HCT116 (cell line): ENCODE results near the gene TRPM1. TPM values are rescaled to one million over a fixed set of nuclear protein-coding genes. Genes with fewer than 3 reads are reported as not detected.

Source experiments
- ATAC-seq: fragments of 200-7000 bp; cut with Tn5 transposase; 2 replicates; pipeline ENCODE4 v1.9.1; 2020; ENCODE audit warnings: mild to moderate bottlenecking, moderate library complexity
- BruUV-seq: library from RNA; stranded (reverse); fragments of 400-500 nt; replicated peaks from 2 replicates; lab custom pipeline; 2021; lab: Mats Ljungman, UMichigan
- CTCF ChIA-PET: fragments of 300-600 bp; sonication (Branson Sonifier 250); formaldehyde crosslinking; loops from one replicate; lab custom pipeline; 2021; ENCODE audit warnings: antibody characterized with exemption; lab: Charles Lee
- POLR2A ChIA-PET: fragments of 300-600, 350-600 bp; sonication (Branson Sonifier 250); formaldehyde crosslinking; loops from one replicate; lab custom pipeline; 2021; ENCODE audit warnings: antibody characterized with exemption; lab: Charles Lee
- RAD21 ChIA-PET, 2 experiments: fragments of 300-600 bp; sonication (Branson Sonifier 250); formaldehyde crosslinking; loops; one replicate each; lab custom pipeline; 2023; ENCODE audit warnings: low total read pairs in 2 of 2; ENCODE audit not compliant: uncharacterized antibody in 2 of 2, unreplicated experiment in 2 of 2, low non-redundant PET in 1 of 2; lab: Charles Lee
- DNase-seq: peaks from one replicate; pipeline ENCODE4 v3.0.0-alpha.2; 2010; ENCODE audit warnings: low read depth, low spot score
- H2AFZ ChIP-seq: fragments of 200-600 bp; shearing (Covaris generic), sonication (generic); 2 replicates; pipeline ENCODE4 v1.6.1; 2017; ENCODE audit warnings: low read depth, mixed run types, mixed read lengths, antibody characterized with exemption, low read length; ENCODE audit not compliant: poor library complexity, severe bottlenecking
- H3K27ac ChIP-seq: 2 replicates; pipeline ENCODE4 v1.5.1; 2012; ENCODE audit warnings: low read depth, low read length
- H3K27me3 ChIP-seq: fragments of 200-600 bp; sonication (generic); 2 replicates; pipeline ENCODE4 v1.6.1; 2016; ENCODE audit warnings: mixed run types, low read length, mixed read lengths; ENCODE audit not compliant: insufficient read depth
- H3K36me3 ChIP-seq, 2 experiments: fragments of 200-500 bp in 1 of 2; fragments of 200-600 bp in 1 of 2; sonication (Bioruptor generic) in 1 of 2; sonication (generic) in 1 of 2; 2 replicates each; pipeline versions ENCODE4 v1.5.1 to v1.6.1; 2014 to 2016; ENCODE audit warnings: low read length in 2 of 2, inconsistent platforms in 1 of 2, mixed read lengths in 1 of 2, mixed run types in 1 of 2; ENCODE audit not compliant: insufficient read depth in 2 of 2, control insufficient read depth in 1 of 2
- H3K4me1 ChIP-seq, 2 experiments: fragments of 200-600 bp in 1 of 2; sonication (generic) in 1 of 2; 2 replicates each; pipeline versions ENCODE4 v1.5.1 to v1.6.1; 2012 to 2017; ENCODE audit warnings: low read length in 2 of 2, inconsistent platforms in 1 of 2, mild to moderate bottlenecking in 1 of 2, mixed read lengths in 1 of 2, mixed run types in 1 of 2, moderate library complexity in 1 of 2; ENCODE audit not compliant: insufficient read depth in 2 of 2, control insufficient read depth in 1 of 2
- H3K4me2 ChIP-seq: fragments of 200-600 bp; sonication (generic); 2 replicates; pipeline ENCODE4 v1.6.1; 2017; ENCODE audit warnings: mixed run types, low read length, mixed read lengths
- H3K4me3 ChIP-seq, 2 experiments: fragments of 200-600 bp in 1 of 2; sonication (generic) in 1 of 2; replicated peaks in 1 of 2; 2 replicates each; pipeline ENCODE4 v1.5.1; 2011 to 2016; ENCODE audit warnings: low read length in 2 of 2, control low read depth in 1 of 2, low read depth in 1 of 2, mild to moderate bottlenecking in 1 of 2, mixed read lengths in 1 of 2, mixed run types in 1 of 2
- H3K79me2 ChIP-seq: fragments of 200-600 bp; sonication (generic); 2 replicates; pipeline ENCODE4 v1.6.1; 2017; ENCODE audit warnings: mild to moderate bottlenecking, mixed run types, low read length, moderate library complexity, mixed read lengths; ENCODE audit not compliant: insufficient read depth
- H3K9ac ChIP-seq: fragments of 200-600 bp; sonication (generic); 2 replicates; pipeline ENCODE4 v1.6.1; 2016; ENCODE audit warnings: low read length, mixed read lengths
- H3K9me2 ChIP-seq: fragments of 200-600 bp; sonication (generic), shearing (Covaris generic); 2 replicates; pipeline ENCODE4 v1.6.1; 2017; ENCODE audit warnings: mixed run types, mild to moderate bottlenecking, moderate library complexity; ENCODE audit not compliant: insufficient read depth
- H3K9me3 ChIP-seq, 2 experiments: fragments of 200-500 bp in 1 of 2; fragments of 200-600 bp in 1 of 2; sonication (Bioruptor generic) in 1 of 2; sonication (generic) in 1 of 2; 2 replicates each; pipeline ENCODE4 v1.6.1; 2014 to 2017; ENCODE audit warnings: low read length in 2 of 2, mixed read lengths in 2 of 2, inconsistent platforms in 1 of 2, low read depth in 1 of 2, mild to moderate bottlenecking in 1 of 2, mixed run types in 1 of 2, moderate library complexity in 1 of 2; ENCODE audit not compliant: control insufficient read depth in 1 of 2, insufficient read depth in 1 of 2
- H4K20me1 ChIP-seq: fragments of 200-600 bp; sonication (generic), shearing (Covaris generic); 2 replicates; pipeline ENCODE4 v1.6.1; 2017; ENCODE audit warnings: mixed run types, mild to moderate bottlenecking, moderate library complexity; ENCODE audit not compliant: insufficient read depth
- CEBPB ChIP-seq: IDR thresholded peaks from 2 replicates; pipeline ENCODE4 v1.6.1; 2012; ENCODE audit warnings: low read depth
- EGR1 ChIP-seq: IDR thresholded peaks from 2 replicates; pipeline ENCODE4 v1.6.1; 2012; ENCODE audit warnings: low read depth
- EZH2 ChIP-seq: fragments of 200-600 bp; sonication (generic); IDR thresholded peaks from 2 replicates; pipeline ENCODE4 v1.6.1; 2017; ENCODE audit warnings: antibody characterized with exemption, mixed run types
- EZH2phosphoT487 ChIP-seq: fragments of 200-600 bp; IDR thresholded peaks from 2 replicates; pipeline ENCODE4 v1.6.1; 2018; ENCODE audit warnings: antibody characterized with exemption, borderline replicate concordance
- JUND ChIP-seq: IDR thresholded peaks from 2 replicates; pipeline ENCODE4 v1.6.1; 2012
- POLR2A ChIP-seq: IDR thresholded peaks from 2 replicates; pipeline ENCODE4 v1.7.0; 2011; ENCODE audit warnings: borderline replicate concordance; ENCODE audit not compliant: insufficient read depth, insufficient read length; ENCODE audit errors: extremely low read depth
- SP1 ChIP-seq: IDR thresholded peaks from 2 replicates; pipeline ENCODE4 v1.6.1; 2012; ENCODE audit warnings: low read depth
- YY1 ChIP-seq: IDR thresholded peaks from 2 replicates; pipeline ENCODE4 v1.6.1; 2011; ENCODE audit warnings: low read length, low read depth, moderate library complexity, mild to moderate bottlenecking; ENCODE audit not compliant: insufficient replicate concordance; ENCODE audit errors: extremely low read depth
- intact Hi-C: fragments of 100-400 bp; cut with micrococcal nuclease; formaldehyde crosslinking; loops from 2 replicates; pipeline ENCODE4 v1.10.0; 2022
- total RNA-seq: library from RNA; stranded (reverse); gene quantifications from one replicate; pipeline ENCODE4 v1.2.1, GENCODE V29; 2021; ENCODE audit not compliant: unreplicated experiment
- TF ChIP-seq, protein P1 (sequence below), 3 experiments: fragments of 200-600 bp in 1 of 3; sonication (generic) in 1 of 3; IDR thresholded peaks in 2 of 3; conservative IDR thresholded peaks in 1 of 3; 2 replicates each; pipeline ENCODE4 v1.5.1; 2012 to 2017; ENCODE audit warnings: low read depth in 2 of 3, low read length in 2 of 3, antibody characterized with exemption in 1 of 3, borderline replicate concordance in 1 of 3, control low read depth in 1 of 3, mild to moderate bottlenecking in 1 of 3, mixed read lengths in 1 of 3, mixed run types in 1 of 3, moderate library complexity in 1 of 3; ENCODE audit not compliant: insufficient read depth in 1 of 3
- TF ChIP-seq, protein P2 (sequence below): IDR thresholded peaks from 2 replicates; pipeline ENCODE4 v1.6.1; 2011; ENCODE audit warnings: mild to moderate bottlenecking, low read length, moderate library complexity; ENCODE audit not compliant: insufficient replicate concordance; ENCODE audit errors: extremely low read depth

TRPM1 gene
- total RNA-seq, 1 experiment from 2014 or later: not detected

GRCh38 chr15:31027910-31028578 is 73.5 kb downstream of the TRPM1 start:
- no peak for DNase-seq
- Histone ChIP-seq H3K4me3 (no peak overlapping the region), H3K4me2 (no peak overlapping the region), H3K9me2 (no peaks in the 10 kb centered on the region), H3K9me3 (no peaks in the 10 kb centered on the region), H3K36me3 (no peaks in the 10 kb centered on the region), H3K4me1 (peaks cover 6 to 20% of the 10 kb centered on the region in 2 experiments)
- ChIA-PET RAD21 (no interaction called here), POLR2A (no interaction called here)
- no peak for ATAC-seq
- TF ChIP-seq, protein P1, sequence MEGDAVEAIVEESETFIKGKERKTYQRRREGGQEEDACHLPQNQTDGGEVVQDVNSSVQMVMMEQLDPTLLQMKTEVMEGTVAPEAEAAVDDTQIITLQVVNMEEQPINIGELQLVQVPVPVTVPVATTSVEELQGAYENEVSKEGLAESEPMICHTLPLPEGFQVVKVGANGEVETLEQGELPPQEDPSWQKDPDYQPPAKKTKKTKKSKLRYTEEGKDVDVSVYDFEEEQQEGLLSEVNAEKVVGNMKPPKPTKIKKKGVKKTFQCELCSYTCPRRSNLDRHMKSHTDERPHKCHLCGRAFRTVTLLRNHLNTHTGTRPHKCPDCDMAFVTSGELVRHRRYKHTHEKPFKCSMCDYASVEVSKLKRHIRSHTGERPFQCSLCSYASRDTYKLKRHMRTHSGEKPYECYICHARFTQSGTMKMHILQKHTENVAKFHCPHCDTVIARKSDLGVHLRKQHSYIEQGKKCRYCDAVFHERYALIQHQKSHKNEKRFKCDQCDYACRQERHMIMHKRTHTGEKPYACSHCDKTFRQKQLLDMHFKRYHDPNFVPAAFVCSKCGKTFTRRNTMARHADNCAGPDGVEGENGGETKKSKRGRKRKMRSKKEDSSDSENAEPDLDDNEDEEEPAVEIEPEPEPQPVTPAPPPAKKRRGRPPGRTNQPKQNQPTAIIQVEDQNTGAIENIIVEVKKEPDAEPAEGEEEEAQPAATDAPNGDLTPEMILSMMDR (IDR thresholded peaks at IDR 0.05 in 2 of 3, conservative IDR thresholded peaks at IDR 0.05 in 1 of 3; ENCODE audit: borderline replicate concordance in 1 of 3, insufficient read depth in 1 of 3, low read depth in 2 of 3, low read length in 2 of 3): no peak
- TF ChIP-seq CEBPB: no peak
- TF ChIP-seq EZH2: no peak
- no peak for TF ChIP-seq POLR2A
- TF ChIP-seq EZH2phosphoT487: no peak
- no peak for TF ChIP-seq EGR1
- TF ChIP-seq, protein P2, sequence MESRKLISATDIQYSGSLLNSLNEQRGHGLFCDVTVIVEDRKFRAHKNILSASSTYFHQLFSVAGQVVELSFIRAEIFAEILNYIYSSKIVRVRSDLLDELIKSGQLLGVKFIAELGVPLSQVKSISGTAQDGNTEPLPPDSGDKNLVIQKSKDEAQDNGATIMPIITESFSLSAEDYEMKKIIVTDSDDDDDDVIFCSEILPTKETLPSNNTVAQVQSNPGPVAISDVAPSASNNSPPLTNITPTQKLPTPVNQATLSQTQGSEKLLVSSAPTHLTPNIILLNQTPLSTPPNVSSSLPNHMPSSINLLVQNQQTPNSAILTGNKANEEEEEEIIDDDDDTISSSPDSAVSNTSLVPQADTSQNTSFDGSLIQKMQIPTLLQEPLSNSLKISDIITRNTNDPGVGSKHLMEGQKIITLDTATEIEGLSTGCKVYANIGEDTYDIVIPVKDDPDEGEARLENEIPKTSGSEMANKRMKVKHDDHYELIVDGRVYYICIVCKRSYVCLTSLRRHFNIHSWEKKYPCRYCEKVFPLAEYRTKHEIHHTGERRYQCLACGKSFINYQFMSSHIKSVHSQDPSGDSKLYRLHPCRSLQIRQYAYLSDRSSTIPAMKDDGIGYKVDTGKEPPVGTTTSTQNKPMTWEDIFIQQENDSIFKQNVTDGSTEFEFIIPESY: no peak
- no peak for TF ChIP-seq YY1
- no peak for TF ChIP-seq JUND
- no peak for TF ChIP-seq SP1
- TF ChIP-seq, all 23 proteins: peak for 0
- intact Hi-C loops: no loop called here
- no TSS peak for BruUV-seq
- H2AFZ ChIP-seq: no peak overlapping the region
- no peak overlapping the region for H3K9ac ChIP-seq
- no peak overlapping the region for H3K27ac ChIP-seq
- no peaks in the 10 kb centered on the region for H4K20me1 ChIP-seq
- no peaks in the 10 kb centered on the region for H3K27me3 ChIP-seq
- CTCF ChIA-PET: no interaction called here
- no peaks in the 10 kb centered on the region for H3K79me2 ChIP-seq
